Raji (cell line): ENCODE results near the gene CLCA1.

Source experiments
- POLR2A ChIP-seq: IDR thresholded peaks from 2 replicates; pipeline ENCODE4 v1.6.1; 2011; ENCODE audit warnings: low read depth, low read length, control low read depth; ENCODE audit not compliant: insufficient read depth

CLCA1 gene

DNA sequence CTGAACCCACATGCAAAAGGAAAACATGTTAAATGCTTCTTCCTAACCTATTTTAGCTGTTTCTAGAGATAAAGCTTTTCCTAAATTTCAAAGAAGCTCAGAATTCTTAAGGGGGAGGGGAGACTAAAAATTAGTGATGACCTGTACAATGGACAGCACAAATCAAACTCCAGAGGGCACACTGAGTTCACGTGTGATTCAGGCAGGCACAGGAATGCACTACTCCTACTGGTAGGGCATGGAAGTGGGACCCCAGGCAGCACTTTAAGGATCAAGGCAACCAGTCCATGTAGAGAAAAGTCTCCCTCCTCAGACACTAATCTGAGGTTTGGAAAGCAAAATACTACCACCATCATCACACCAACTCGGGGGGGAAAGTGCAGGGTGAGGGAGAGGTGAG is 46.9 kb downstream of the CLCA1 start:
- no peak for TF ChIP-seq POLR2A

- no peak for TF ChIP-seq POLR2A
These were observed 47.6 kb downstream of the CLCA1 start for GRCh38 chr1:86516335-86516734.

GRCh38 chr1:86517336-86517735 is 48.6 kb downstream of the CLCA1 start:
- TF ChIP-seq POLR2A, result no peak

- no peak for TF ChIP-seq POLR2A
These were observed 52.2 kb downstream of the CLCA1 start for GRCh38 chr1:86520789-86521521.

DNA sequence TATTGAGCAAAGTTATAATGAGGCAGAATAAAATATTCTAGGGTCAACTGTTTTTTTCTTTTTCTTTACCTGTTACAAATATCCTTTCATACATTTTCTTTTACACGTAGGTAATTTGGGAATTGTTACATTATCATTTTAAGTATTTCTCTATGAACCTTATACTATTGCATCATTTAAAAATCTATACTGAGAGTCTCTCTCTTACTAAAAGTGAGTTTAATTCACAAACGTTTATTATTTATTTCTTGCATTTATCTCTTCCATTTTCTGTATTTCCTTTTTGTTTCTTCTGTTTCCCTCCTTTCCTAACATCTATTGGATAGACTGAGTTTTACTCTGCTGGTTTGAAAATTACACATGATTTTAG is 52.8 kb downstream of the CLCA1 start:
- no peak for TF ChIP-seq POLR2A

DNA sequence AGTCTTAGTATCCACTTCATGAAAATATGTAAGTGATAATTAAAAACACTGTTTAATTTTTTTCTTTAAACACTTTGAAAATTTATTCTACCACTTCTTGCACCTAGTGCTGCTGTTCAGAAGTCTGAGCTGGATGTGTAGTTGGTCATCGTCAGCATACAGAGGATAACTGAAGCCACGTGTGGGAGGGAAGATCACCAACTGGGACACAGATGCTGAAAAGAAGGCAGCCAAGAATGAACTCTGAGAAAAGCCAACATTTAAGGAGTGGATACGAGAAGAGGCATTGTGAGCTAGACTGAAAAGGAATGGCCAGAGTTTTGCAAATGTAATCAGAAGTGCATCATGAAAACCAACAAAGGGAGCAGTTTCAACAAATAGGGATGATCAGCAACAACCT is 53.5 kb downstream of the CLCA1 start:
- no peak for TF ChIP-seq POLR2A

GRCh38 chr1:86523670-86524354 is 55.1 kb downstream of the CLCA1 start:
- no peak for TF ChIP-seq POLR2A

GRCh38 chr1:86527306-86527705 is 58.6 kb downstream of the CLCA1 start:
- no peak for TF ChIP-seq POLR2A

DNA sequence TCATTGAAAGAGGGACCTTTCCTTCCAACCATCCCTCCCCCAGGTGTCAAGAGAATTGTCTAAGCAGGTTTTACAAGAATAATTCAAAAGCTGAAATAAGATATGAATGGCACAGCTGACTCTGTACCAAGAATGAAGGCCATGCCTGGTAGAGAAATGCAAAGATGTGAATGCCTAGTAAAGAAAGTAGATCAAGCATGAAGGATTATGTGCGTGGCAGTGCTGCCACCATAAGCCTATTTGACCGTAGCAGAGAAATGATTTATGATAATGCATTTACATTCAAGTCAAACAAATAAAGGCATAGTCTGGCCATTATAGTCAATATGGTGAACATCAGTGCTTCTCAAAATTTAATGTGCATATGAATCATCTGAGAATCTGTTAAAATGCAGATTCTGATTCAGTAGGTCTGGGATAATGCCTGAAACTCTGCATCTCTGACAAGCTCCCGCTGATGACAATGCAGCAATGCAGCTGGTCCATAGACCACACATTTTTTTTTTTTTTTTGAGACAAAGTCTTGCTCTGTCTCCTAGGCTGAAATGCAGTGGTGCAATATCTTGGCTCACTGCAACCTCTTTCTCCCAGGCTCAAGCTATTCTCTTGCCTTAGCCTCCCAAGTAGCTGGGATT is 61.6 kb downstream of the CLCA1 start:
- TF ChIP-seq POLR2A, result no peak

GRCh38 chr1:86537928-86538695 is 69.4 kb downstream of the CLCA1 start:
- TF ChIP-seq POLR2A, result no peak

DNA sequence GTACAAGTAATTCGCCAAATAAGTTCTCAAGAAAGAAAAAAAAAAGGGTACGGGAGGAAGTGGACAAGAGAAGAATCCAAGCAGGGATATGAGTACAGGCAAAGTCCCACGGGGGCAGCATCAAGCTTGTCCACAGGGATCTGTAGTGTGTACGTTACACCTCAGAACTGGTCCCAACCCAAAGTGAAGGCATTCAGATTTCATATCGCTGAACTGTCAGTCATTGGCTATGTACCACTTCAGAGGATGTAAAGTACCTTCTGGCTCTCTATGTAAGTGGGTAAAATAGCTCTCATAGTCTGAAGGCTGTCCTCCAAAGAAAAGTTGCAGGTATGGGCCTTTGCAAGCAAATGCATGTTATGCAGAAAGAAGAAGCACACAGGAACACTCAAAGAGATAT is 70.0 kb downstream of the CLCA1 start:
- TF ChIP-seq POLR2A, result no peak

DNA sequence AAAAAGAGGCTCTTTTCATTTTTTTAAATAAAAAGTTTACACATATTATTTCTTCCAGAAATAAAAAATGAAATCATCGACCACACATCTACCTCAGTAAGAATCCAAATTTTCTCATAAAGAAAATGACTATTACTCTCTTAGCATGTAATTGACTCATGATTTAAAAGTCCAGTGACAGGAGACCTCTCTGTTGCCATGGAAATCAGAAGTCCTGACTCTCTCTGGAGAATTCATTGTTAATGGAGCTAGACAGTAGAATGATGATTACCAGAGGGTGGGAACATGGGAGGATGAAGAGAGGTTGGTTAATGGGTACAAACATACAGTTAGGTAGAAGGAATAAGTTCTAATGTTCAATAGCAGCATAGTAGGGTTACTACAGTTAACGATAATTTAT is 73.1 kb downstream of the CLCA1 start:
- no peak for TF ChIP-seq POLR2A

DNA sequence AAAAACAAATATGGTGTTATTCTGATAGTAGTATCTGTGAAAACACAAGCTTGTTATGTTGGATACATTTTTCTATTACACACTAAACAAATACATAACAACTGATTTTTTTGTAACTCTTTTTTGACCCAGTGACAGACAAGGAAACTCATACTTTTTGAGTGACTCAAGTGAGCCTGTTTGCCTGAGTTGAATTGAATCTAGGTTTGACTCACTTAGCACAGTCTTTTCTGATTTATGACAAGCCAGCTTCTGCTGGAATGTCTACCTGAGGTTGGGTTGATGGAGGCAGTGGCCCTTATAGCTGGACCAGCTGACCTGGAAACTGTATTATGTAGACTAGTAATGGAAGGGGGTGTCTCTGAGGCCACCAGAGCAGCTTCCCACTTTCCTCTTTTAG is 73.9 kb downstream of the CLCA1 start:
- TF ChIP-seq POLR2A, result no peak

DNA sequence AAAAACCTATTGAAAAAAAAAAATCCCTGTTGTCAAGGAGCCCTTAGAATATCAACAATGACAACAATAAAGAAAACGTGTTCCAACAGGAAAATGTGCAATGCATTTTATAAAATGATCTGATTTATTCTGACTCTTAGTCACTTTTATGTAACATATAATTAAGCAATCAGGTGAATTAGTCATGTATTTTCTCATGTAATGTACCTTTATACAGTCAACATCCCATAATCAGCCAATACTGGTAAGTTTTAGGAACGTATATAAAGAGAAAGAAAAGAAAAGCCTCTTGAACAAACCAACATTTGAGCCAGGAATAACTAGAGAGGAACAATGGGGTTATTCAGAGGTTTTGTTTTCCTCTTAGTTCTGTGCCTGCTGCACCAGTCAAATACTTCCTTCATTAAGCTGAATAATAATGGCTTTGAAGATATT is 78.1 kb downstream of the CLCA1 start, which contains the start of gene CLCA4:
CLCA4 (plus strand) TSS at position 292 of the 435 bp plus-strand sequence; CDS start at position 334, 42 bp downstream.
- TF ChIP-seq POLR2A, result no peak

- TF ChIP-seq POLR2A, result no peak
These were observed 80.1 kb downstream of the CLCA1 start for GRCh38 chr1:86548839-86549238.
